ENCODE data around the gene NDFIP1. TPM values are rescaled to one million over a fixed set of nuclear protein-coding genes. Genes with fewer than 3 reads are reported as not detected.

The NDFIP1 gene
- polyA plus RNA-seq, 1 donor (not counting 4 experiments of a cell fraction or from before 2014, with no cell fraction given) = 38.2 TPM

- FAIRE-seq = no peak
- TF ChIP-seq CTCF (optimal IDR thresholded peaks at IDR 0.05 in 1 of 3, IDR thresholded peaks at IDR 0.05 in 1 of 3, conservative IDR thresholded peaks at IDR 0.05 in 1 of 3; ENCODE audit: extremely low read depth in 1 of 3, insufficient read depth in 2 of 3, low read length in 3 of 3) (no peak), EZH2 (IDR thresholded peaks at IDR 0.05; ENCODE audit: low read length) (no peak)
- H3K27me3 ChIP-seq (ENCODE audit: control insufficient read depth, extremely low read depth, insufficient read depth, low read length) = no peaks in the 10 kb centered on the region
- no peak overlapping the region for H3K9ac ChIP-seq (ENCODE audit: control insufficient read depth, extremely low read depth, insufficient read depth, low read length)
- no peak overlapping the region for H3K4me3 ChIP-seq (ENCODE audit: control insufficient read depth in 2 of 3, extremely low read depth in 1 of 3, insufficient read depth in 2 of 3, low read depth in 1 of 3, low read length in 3 of 3)
- H2AFZ ChIP-seq (ENCODE audit: control insufficient read depth, low read length) = no peak overlapping the region
- H3K36me3 ChIP-seq (ENCODE audit: control insufficient read depth in 2 of 2, extremely low read depth in 1 of 2, insufficient read depth in 2 of 2, low read length in 2 of 2) = no peaks in the 10 kb centered on the region
- no peaks in the 10 kb centered on the region for H3K9me1 ChIP-seq (ENCODE audit: control insufficient read depth, extremely low read depth, insufficient read depth, low read length)
- dilution Hi-C loops (cut with MboI; ENCODE audit: extremely low pct_ligation_motif_present, low sequenced_read_pairs) = no loop called here
- H4K20me1 ChIP-seq (ENCODE audit: control insufficient read depth, extremely low read depth, insufficient read depth, low read length) = no peaks in the 10 kb centered on the region
- H3K4me2 ChIP-seq (ENCODE audit: control insufficient read depth, extremely low read depth, insufficient read depth, low read depth, low read length) = no peak overlapping the region
- no peak overlapping the region for H3K27ac ChIP-seq (ENCODE audit: control insufficient read depth, insufficient read depth, low read length)
- DNase-seq (ENCODE audit: low read depth, low spot score) = no peak
- peaks cover 9% of the 10 kb centered on the region for H3K4me1 ChIP-seq (ENCODE audit: control insufficient read depth, extremely low read depth, insufficient read depth, low read length)
- H3K9me3 ChIP-seq (ENCODE audit: control insufficient read depth, low read depth, low read length) = no peaks in the 10 kb centered on the region
- H3K79me2 ChIP-seq (ENCODE audit: control insufficient read depth, insufficient read depth, low read length) = no peaks in the 10 kb centered on the region
Observed at GRCh38 chr5:142181096-142181495, 72.5 kb downstream of the NDFIP1 start.

GRCh38 chr5:142181547-142182163, 73.1 kb downstream of the NDFIP1 start:
- Histone ChIP-seq H3K79me2 (ENCODE audit: control insufficient read depth, insufficient read depth, low read length) (no peaks in the 10 kb centered on the region), H3K4me3 (ENCODE audit: control insufficient read depth in 2 of 3, extremely low read depth in 1 of 3, insufficient read depth in 2 of 3, low read depth in 1 of 3, low read length in 3 of 3) (no peak overlapping the region), H3K27me3 (ENCODE audit: control insufficient read depth, extremely low read depth, insufficient read depth, low read length) (no peaks in the 10 kb centered on the region), H3K9ac (ENCODE audit: control insufficient read depth, extremely low read depth, insufficient read depth, low read length) (no peak overlapping the region), H3K9me3 (ENCODE audit: control insufficient read depth, low read depth, low read length) (no peaks in the 10 kb centered on the region), H3K4me1 (ENCODE audit: control insufficient read depth, extremely low read depth, insufficient read depth, low read length) (peaks cover 9% of the 10 kb centered on the region), H2AFZ (ENCODE audit: control insufficient read depth, low read length) (no peak overlapping the region), H3K27ac (ENCODE audit: control insufficient read depth, insufficient read depth, low read length) (no peak overlapping the region), H3K9me1 (ENCODE audit: control insufficient read depth, extremely low read depth, insufficient read depth, low read length) (no peaks in the 10 kb centered on the region), H3K36me3 (ENCODE audit: control insufficient read depth in 2 of 2, extremely low read depth in 1 of 2, insufficient read depth in 2 of 2, low read length in 2 of 2) (no peaks in the 10 kb centered on the region), H4K20me1 (ENCODE audit: control insufficient read depth, extremely low read depth, insufficient read depth, low read length) (no peaks in the 10 kb centered on the region), H3K4me2 (ENCODE audit: control insufficient read depth, extremely low read depth, insufficient read depth, low read depth, low read length) (no peak overlapping the region)
- dilution Hi-C loops (cut with MboI; ENCODE audit: extremely low pct_ligation_motif_present, low sequenced_read_pairs) = no loop called here
- no peak for TF ChIP-seq EZH2 (IDR thresholded peaks at IDR 0.05; ENCODE audit: low read length)
- TF ChIP-seq CTCF (optimal IDR thresholded peaks at IDR 0.05 in 1 of 3, IDR thresholded peaks at IDR 0.05 in 1 of 3, conservative IDR thresholded peaks at IDR 0.05 in 1 of 3; ENCODE audit: extremely low read depth in 1 of 3, insufficient read depth in 2 of 3, low read length in 3 of 3) = no peak
- no peak for DNase-seq (ENCODE audit: low read depth, low spot score)
- FAIRE-seq = peak; percentile 13
